Fibroblast of peridontal ligament (primary cell): ENCODE data around the gene SOX5.
"Not testable (repeated sequence)": the region's sequence is repeated elsewhere in the genome, so short reads cannot be mapped to it uniquely, and the experiment has no call there.

Experiments used
- DNase-seq: peaks from one replicate; pipeline ENCODE4 v3.0.0-alpha.2; 2010; ENCODE audit errors: extremely low read depth

Gene SOX5

GRCh38 chr12:23543767-23544166 is 405.7 kb downstream of the SOX5 start:
- DNase-seq: no peak

- no peak for DNase-seq
Measured at GRCh38 chr12:23542187-23542586, 407.3 kb downstream of the SOX5 start.

GRCh38 chr12:23540572-23540971 is 408.9 kb downstream of the SOX5 start:
- DNase-seq: no peak

- no peak for DNase-seq
Measured at GRCh38 chr12:23536293-23536692, 413.2 kb downstream of the SOX5 start.

- DNase-seq: no peak
Measured at GRCh38 chr12:23535441-23535840, 414.0 kb downstream of the SOX5 start.

- DNase-seq: no peak
Measured at GRCh38 chr12:23534196-23534595, 415.3 kb downstream of the SOX5 start.

GRCh38 chr12:23533699-23534098 is 415.8 kb downstream of the SOX5 start:
- no peak for DNase-seq

GRCh38 chr12:23533265-23533664 is 416.2 kb downstream of the SOX5 start:
- no peak for DNase-seq

- no peak for DNase-seq
Measured at GRCh38 chr12:23528316-23528715, 421.2 kb downstream of the SOX5 start.

GRCh38 chr12:23525450-23526072 is 423.9 kb downstream of the SOX5 start:
- DNase-seq: no peak

- DNase-seq: no peak
Measured at GRCh38 chr12:23523339-23523738, 426.1 kb downstream of the SOX5 start.

GRCh38 chr12:23519444-23519843 is 430.0 kb downstream of the SOX5 start:
- not testable (repeated sequence) for DNase-seq

GRCh38 chr12:23515785-23516184 is 433.7 kb downstream of the SOX5 start:
- not testable (repeated sequence) for DNase-seq

GRCh38 chr12:23510484-23510883 is 439.0 kb downstream of the SOX5 start:
- DNase-seq: no peak

- DNase-seq: not testable (repeated sequence)
Measured at GRCh38 chr12:23509832-23510231, 439.6 kb downstream of the SOX5 start.

- not testable (repeated sequence) for DNase-seq
Measured at GRCh38 chr12:23507785-23508184, 441.7 kb downstream of the SOX5 start.

- not testable (repeated sequence) for DNase-seq
Measured at GRCh38 chr12:23505736-23506135, 443.7 kb downstream of the SOX5 start.

- no peak for DNase-seq
Measured at GRCh38 chr12:23504641-23505399, 444.6 kb downstream of the SOX5 start.

GRCh38 chr12:23504043-23504442 is 445.4 kb downstream of the SOX5 start:
- DNase-seq: no peak

GRCh38 chr12:23503544-23503943 is 445.9 kb downstream of the SOX5 start:
- no peak for DNase-seq

- no peak for DNase-seq
Measured at GRCh38 chr12:23502259-23502658, 447.2 kb downstream of the SOX5 start.

- DNase-seq: no peak
Measured at GRCh38 chr12:23495472-23495871, 454.0 kb downstream of the SOX5 start.

- no peak for DNase-seq
Measured at GRCh38 chr12:23493672-23494071, 455.8 kb downstream of the SOX5 start.
